ENCODE measurements around the gene FYN. TPM values are rescaled to one million over a fixed set of nuclear protein-coding genes. Genes with fewer than 3 reads are reported as not detected.
"Not testable (repeated sequence)": the region's sequence is repeated elsewhere in the genome, so short reads cannot be mapped to it uniquely, and the experiment has no call there.

FYN gene
- polyA plus RNA-seq, 4 donors = 118 to 171 (median 150) TPM

DNA sequence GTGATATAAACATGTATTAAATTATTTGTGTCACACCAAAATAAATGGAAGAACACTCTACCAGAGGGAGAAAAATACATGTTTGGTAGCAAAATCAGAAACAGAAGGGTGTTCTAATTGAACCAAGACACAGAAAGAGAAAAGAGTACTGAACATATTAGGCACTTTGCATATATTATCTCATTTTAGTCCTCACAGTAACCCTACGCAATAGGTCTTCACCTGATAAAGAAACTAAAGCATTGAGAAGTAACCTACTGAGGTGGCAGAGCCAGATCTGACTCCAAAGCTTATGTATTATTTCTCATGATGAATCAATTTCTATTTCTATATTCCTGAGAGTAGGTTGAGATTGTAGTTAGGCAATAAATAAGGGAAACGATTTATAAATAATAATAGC lies 77.7 kb downstream of the FYN start:
- DNase-seq (ENCODE audit: low read depth in 4 of 4, low spot score in 3 of 4) = no peak

DNA sequence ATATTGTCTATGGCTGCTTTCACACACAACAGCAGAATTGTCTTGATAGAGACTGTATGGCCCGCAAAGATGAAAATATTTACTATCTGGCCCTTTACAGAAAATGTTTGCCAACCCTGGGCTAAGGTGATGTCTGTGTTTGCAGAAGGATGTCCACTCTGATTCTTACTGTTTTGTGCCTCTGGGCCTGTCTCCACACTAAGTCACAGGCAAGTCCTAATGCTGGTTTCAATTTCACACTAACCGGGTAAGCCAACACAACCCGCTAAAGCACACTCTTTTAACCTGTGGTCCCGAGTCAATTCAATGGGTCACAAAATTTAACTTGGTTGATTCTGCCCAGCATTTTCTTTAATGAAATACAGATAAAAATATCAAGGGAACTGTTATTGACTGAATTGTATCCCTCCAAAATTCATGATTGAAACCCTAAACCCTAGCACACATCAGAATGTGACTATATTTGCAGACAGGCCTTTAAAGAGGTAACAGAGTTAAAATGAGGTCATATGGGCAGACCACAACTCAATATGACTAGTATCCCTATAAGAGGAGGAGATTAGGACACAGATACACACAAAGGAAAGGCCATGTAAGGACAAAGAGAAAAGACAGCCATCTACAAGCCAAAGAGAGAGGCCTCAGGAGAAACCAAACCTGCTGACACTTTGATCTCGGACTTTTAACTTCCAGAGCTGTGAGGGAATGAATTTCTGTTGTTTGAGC lies 78.4 kb downstream of the FYN start:
- no peak for DNase-seq (ENCODE audit: low read depth in 4 of 4, low spot score in 3 of 4)

DNA sequence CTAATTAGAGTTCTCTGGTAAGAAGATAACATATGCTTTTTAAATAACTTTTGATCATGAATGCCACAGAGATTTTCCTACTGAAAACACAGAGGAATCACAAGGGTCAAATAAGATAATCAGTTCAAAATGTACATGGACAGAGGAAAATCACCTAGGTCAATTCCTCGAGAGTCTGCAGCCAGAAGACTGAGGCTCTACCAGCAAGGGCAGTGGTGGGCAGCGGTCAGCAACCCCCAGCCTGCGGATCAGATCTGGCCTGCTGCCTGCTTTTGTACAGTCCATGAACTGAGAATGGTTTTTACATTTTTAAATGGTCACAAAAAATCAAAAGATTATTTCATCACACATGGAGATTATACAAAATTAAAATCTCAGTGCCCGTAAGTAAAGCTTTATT lies 79.0 kb downstream of the FYN start:
- no peak for DNase-seq (ENCODE audit: low read depth in 4 of 4, low spot score in 3 of 4)

DNA sequence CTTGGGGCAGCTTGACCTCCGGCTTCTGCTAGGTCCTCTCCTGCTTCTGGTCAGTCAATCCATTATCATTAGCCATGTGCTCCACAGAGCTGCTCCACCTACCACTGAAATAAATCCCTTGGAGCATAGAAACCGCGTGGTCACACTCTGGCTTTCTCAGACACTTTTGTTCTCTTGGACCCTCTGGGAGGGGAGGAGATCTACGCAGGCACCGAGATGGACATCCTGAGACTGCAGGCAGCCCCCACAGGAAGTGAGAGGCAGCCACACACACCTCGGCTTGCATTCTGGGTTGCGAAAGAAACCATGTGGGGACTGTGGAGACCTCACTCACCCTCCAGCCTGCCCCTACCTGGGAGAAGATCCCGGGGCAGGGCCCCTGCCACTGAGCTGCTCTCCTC lies 79.5 kb downstream of the FYN start:
- DNase-seq (ENCODE audit: low read depth in 4 of 4, low spot score in 3 of 4) = no peak

DNA sequence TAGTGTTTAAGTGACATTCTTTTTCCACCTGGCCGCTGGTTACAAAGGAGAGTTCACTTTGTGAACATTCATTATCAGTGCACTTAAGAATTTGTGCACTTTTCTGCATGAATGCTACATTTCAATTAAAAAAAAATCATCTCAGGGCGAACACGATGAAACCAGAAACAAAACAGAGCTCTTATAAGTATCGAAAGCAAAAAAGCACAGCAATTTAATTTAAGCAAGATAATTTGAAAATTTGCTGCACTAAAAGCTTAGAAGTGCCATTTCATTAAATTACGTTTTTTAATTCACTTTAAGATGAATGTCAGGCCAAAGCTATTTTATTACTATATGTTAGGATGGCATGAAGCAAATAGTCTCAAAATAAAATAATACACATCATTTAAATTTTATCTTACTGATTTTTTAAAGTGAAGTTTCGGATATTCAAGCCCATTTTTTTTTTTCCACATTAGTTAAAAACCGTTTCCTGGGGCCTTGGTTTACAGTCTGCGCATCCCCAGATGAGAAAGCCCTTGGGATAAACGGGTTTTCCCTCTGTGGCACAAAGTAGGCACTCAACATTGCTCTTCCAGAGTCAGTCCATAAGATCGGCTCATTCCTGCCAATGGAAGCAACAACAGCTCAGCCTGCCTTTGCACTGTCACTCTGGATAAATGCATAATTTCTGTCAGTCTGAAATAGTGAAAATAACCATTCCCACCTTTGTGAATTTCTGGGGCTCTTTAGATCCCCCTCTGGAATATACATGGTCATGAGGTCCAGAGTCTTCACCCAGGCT lies 80.1 kb downstream of the FYN start:
- DNase-seq (ENCODE audit: low read depth in 4 of 4, low spot score in 3 of 4) = no peak

DNA sequence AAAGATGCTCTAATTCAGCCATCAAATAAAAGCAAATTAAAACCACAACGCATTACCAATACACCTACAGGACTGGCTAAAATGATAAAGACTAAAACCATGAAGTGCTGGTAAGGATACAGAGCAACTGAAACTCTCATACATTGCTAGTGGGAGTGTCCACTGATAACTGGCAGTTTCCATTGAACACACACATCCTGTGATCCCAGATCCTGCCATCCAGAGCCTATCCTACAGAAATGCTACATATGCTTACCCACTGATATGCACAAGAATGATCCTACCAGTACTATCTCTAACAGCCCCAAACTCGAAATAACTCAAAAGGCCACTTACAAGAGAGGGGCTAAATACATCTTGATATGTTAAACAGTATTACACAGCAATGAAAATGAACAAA lies 81.0 kb downstream of the FYN start:
- no peak for DNase-seq (ENCODE audit: low read depth in 4 of 4, low spot score in 3 of 4)

DNA sequence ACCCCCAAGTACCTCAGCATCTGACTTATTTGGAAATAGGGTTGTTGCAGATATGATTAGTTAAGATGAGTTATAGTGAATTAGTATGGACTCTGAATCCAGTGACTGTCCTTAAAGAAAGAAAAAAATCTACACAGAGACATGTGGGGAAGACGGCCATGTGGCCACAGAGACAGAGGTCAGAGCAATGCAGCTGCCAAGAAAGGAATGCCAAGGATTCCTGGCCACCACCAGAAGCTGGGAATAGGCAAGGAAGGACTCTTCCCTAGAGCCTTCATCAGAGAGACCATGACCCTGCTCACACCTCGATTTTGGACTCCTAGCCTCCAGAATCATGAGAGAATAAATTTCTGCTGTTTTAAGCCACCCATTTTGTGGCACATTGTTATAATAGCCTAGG lies 81.8 kb downstream of the FYN start:
- DNase-seq (ENCODE audit: low read depth in 4 of 4, low spot score in 3 of 4) = no peak

DNA sequence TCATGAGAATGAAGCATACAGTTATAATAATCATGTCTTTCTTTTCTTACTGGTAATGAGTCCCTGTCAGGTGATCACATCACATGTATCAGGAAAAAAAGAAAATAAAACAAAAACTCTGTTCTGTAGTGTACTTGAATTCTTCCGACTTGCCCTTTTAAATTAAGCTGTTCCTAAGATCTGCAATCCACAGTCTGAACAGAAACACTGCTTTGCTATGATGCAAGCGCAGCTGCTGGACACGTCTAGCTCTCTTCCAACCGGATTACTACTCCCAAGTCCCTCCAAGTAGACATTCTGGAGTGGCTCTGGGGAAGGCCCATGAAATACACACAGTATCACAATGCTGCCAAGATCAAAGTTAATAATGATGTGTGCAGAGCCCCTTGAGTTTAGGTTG lies 83.7 kb downstream of the FYN start:
- DNase-seq (ENCODE audit: low read depth in 4 of 4, low spot score in 3 of 4) = no peak

DNA sequence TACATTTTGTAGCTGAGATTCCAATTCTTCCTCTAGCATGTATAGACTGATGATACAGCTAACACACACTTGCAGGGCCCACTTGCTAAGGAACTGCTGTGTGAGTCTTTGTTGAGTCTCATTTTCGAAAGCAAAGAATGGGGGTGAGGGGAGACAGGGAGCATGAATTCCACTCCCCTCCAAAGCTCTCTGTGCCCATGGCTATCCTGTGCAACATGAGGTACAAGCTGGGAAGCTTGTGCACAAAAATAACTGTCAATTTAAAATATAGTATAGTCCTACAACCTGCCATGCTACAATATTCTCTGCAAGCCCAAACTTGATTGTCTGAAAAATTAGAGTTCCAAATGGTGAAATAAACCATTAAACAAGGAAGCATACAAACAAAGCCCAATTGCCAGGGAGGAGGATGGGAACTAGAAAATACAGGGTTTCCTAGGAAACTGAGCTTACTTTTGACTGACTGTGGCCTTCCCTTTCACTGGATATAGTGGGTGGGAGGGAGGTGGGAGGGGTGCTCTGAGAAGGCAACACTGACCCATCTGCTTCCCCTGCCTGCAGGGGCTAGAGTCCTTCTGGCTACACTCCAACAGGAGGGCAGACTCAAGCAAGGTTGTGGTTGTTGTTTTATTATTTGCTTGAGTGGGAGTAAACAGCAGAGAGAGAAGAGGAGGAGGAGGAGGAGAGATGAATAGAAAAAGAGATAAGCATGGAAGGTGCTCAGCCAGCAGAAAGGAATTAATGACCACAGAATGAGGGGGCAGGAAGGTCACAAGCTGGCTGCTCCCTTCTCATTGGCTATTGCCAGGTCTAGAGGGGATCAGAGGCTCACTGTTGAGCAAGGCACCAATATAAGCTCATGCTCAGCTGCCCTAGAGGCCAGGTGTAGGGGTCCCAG lies 84.6 kb downstream of the FYN start:
- DNase-seq (ENCODE audit: low read depth in 4 of 4, low spot score in 3 of 4) = peak in 3 of 4 donors; percentile 54 to 58 (median 55)

DNA sequence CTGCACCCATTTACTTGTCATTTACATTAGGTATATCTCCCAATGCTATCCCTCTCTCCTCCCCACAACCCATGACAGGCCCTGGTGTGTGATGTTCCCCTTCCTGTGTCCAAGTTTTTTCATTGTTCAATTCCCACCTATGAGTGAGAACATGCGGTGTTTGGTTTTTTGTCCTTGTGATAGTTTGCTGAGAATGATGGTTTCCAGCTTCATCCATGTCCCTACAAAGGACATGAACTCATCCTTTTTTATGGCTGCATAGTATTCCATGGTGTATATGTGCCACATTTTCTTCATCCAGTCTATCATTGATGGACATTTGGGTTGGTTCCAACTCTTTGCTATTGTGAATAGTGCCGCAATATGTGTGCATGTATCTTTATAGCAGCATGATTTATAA lies 87.1 kb downstream of the FYN start:
- not testable (repeated sequence) for DNase-seq (ENCODE audit: low read depth in 4 of 4, low spot score in 3 of 4)

DNA sequence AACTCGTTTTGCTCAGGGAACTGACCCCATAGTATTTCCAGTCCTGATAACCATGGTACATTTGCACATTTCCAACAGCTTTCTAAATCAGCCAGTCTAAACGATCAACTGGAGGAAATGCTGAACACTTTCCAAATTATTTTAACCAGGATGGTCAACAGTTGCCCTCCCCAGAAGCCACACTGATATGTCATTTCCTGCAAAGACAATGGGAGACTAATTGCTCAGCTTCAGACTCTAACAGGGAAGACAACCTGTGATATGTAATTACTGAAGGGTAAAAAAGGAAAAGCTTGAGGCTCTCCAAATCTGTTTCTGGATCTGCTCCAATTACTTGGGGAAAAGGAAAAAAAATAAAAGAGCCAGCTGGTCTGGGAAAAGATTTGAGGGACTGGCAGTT lies 88.8 kb downstream of the FYN start:
- no peak for DNase-seq (ENCODE audit: low read depth in 4 of 4, low spot score in 3 of 4)

DNA sequence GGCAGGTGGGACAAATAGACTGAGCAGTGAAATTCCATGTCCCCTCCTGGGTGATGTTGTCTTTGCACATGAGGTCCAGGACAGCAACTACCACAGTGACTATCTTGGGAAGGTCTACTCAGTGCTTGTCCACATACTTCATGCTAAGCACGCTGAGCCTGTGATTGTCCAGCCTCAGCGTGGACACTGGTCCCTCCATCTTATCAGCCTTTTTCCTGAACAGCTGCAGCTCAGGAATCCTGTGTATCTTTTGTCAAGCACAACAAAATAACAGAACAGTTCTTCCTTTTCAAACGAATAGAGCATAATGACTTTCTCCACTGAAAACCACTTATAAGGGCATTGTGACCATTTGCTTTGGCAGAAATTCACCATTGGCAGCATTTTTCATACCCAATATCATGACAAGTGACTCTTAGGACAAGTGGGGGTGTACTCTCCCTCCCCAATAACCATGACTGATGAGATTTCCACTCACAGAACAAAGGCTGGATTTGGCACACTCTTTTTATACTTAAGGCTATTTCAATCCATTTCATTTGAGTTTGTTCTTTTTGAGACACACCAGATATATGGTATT lies 90.3 kb downstream of the FYN start:
- no peak for DNase-seq (ENCODE audit: low read depth in 4 of 4, low spot score in 3 of 4)

DNA sequence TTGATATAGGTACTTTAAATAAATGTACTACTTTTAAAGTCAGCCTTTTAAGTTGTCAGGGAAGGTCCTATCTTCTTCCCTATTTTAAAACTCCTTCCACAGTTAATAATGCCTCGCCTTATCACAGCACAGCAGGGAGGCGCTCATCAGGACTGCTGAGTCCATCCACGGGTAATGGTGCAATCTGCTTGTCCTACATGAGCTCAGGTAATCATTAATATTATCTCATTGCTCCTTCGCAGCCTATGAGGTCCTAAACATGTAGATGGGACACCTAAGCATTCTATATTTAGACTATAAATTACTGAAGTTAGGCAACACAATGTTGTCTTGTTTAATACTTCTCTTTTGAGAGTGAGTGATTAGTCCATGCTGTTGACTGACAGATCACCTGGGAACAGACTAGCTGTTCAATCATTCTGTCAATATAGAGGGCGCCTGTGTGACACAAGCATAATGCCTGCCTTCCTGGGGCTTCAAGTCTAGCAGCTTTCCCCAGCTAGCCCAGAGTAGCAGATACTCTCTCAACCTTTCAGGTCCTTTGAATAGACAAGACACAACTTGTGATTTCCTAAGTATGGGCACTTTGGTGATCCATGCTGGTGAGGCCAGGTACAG lies 91.0 kb downstream of the FYN start:
- DNase-seq (ENCODE audit: low read depth in 4 of 4, low spot score in 3 of 4) = no peak

DNA sequence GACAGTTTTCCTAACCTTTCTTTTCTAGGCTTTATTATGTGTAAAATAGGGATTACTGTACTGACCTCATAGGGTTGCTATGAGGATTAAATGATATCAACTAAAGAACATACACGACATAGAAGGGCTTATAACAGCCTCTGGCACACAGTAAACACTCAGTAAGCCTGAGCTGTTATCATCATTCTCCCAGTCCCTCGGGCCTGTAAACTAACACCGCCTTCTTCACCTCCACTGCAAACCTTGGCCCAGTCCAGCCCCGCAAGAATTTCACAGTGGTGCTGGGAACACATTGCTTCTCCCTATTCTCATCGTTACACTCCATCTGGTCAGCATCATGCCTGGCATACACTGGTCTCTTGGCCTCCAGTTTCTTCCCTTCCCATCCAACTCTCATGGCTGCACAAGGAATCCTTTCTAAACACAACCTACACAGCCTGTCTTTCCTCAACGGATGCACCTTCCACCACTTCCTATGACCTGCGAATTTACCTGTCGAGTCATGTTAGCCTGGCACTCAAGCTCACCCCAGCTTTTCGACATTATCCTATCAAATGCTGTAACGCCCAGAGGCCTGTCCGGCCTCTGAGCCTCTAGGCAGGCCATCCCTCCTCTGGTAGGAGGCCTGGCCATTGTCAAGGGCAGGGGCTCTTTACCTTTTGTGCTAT lies 92.1 kb downstream of the FYN start:
- DNase-seq (ENCODE audit: low read depth in 4 of 4, low spot score in 3 of 4) = no peak

DNA sequence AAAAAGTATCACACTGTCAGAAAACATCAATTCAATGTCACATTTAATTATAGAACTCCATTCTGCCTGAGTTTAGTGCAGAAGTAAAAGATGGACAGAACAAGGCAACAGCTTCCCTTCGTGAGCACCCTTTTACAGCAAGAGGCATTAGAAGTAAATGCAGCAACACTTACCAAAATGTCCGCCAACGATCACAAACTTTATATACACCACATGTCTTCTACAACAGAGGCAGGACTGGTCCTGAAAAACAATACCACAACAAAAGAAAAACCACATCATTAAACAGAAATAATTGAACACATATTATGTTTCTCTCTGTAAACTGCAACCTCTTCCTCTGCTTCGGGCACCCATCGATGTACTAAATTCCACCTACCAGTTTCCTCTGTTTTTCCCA lies 92.9 kb downstream of the FYN start:
- DNase-seq (ENCODE audit: low read depth in 4 of 4, low spot score in 3 of 4) = no peak

DNA sequence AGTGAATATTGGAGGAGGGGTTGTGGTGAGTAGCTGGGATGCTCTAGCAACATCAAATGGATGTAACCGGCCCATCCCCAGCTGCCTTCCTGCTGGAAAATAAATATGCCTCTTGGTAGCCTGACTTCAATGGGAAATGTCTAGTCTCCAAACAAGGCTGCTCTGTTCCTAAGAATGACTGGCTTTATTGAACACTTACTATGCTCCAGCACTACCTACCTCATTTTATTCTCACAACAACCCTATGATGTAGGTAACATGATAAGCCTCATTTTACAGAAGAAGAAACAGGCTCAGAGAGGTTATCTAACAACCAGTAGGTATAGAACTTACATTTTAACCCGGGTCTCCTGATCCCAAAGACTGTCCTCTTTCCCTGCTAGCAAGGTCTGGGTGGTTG lies 93.6 kb downstream of the FYN start:
- no peak for DNase-seq (ENCODE audit: low read depth in 4 of 4, low spot score in 3 of 4)

DNA sequence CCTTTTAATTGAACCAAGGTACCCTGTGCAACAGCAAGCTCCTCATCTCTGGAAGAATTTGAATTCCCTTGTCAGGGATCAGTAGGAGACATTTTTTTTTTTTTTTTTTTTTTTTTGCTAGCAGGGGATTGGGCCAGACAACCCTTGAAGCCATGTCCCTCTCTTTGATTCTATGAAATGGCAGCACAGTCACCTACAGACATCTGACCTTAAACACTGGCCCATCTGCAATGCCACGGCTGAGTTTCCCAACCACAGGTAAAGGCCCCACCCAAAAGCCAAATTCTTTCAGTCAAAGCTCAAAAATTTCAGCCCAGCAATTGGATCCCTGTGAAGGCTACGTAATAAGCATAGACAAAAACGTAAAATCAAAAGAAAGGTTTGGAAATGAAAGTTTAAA lies 94.2 kb downstream of the FYN start:
- no peak for DNase-seq (ENCODE audit: low read depth in 4 of 4, low spot score in 3 of 4)

DNA sequence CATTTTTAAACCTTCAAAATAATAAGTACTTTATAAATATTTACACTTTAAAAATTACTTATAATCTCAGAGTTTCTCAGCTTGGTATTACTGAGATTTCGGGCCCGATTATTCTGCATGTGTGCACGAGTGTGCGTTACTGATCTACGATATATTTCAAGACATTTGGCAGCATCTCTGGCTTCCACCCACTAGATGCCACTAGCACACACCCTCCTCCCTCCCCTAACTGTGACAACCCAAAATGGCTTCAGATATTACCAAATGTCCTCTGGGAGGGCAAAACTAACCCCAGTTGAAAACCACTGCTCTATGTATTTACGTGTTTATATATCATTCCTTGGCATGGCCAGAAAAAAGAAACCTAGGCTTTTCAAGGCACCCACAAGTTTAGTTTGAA lies 95.9 kb downstream of the FYN start:
- no peak for DNase-seq (ENCODE audit: low read depth in 4 of 4, low spot score in 3 of 4)

DNA sequence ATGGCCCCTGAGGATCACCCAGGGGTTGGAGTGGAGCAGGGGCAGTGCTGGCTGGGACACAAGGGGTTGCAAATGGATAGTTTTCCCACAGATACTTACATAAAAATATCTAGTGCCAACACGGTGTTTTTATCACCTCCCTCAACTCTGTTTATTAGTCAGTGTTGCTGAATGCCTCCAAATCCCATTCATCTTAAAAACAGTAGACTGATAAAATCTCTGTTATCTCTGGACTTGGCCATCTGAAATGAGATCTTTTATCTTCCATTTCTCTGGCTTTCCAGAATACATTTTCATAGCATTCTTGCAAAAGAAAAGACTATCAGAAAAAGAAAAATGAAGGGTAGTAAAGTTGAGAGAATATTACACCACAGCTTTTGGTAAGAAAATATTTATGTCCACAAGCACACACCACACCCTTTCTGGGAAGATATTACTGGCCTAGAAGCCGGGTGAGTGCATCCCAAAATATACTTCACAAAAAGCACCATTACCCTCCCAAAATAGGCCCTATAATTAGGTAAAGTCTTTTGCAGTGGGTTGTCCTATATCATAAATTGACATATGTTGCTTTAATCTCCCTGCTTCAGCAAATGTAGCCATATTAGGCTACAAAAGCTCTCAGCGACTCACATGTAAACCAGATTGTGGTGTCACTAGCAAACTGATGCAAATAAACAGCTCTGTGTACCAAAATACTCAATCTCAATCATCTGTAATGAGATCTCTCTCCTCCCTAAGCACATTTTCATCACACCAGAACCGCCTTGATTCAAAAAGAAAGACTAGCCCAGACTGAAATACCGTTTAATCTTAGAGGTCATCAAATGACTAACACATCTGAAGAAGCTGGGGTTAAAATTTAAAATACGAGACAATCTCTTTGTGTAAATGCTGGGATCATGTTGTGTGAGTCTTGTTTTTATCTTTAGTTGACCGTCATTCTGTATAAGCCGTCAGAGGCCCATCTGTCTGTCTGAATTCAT lies 96.7 kb downstream of the FYN start:
- no peak for DNase-seq (ENCODE audit: low read depth in 4 of 4, low spot score in 3 of 4)
